Omental fat pad (tissue), 4 donors: ENCODE results near the gene XPR1. TPM values are rescaled to one million over a fixed set of nuclear protein-coding genes. Genes with fewer than 3 reads are reported as not detected.
"Not testable (repeated sequence)": the region's sequence is repeated elsewhere in the genome, so short reads cannot be mapped to it uniquely, and the experiment has no call there.

Experiments used
- ATAC-seq: fragments of 150-250 bp; one replicate; pipeline ENCODE4 v1.9.1; 2016; ENCODE audit warnings: mild to moderate bottlenecking, moderate library complexity; ENCODE audit not compliant: low FRiP score
- DNase-seq: peaks from one replicate; pipeline ENCODE4 v3.0.0-alpha.2; 2019; ENCODE audit warnings: low spot score
- total RNA-seq, 4 donors: library from RNA; depleted of rRNA; stranded (reverse); fragments of >200 nt; gene quantifications; one replicate each; pipeline ENCODE4 v1.1.0, GENCODE V29; 2016
- TF ChIP-seq, protein P1 (sequence below), 3 donors: fragments of 450-650 bp; IDR thresholded peaks; one replicate each; pipeline ENCODE4 v1.5.1; 2016 to 2017; ENCODE audit warnings: antibody characterized with exemption in 3 of 3, mild to moderate bottlenecking in 3 of 3, moderate library complexity in 2 of 3

The XPR1 gene
- total RNA-seq, 4 donors from 2014 or later: 18.2 to 24.7 (median 20.0) TPM

DNA sequence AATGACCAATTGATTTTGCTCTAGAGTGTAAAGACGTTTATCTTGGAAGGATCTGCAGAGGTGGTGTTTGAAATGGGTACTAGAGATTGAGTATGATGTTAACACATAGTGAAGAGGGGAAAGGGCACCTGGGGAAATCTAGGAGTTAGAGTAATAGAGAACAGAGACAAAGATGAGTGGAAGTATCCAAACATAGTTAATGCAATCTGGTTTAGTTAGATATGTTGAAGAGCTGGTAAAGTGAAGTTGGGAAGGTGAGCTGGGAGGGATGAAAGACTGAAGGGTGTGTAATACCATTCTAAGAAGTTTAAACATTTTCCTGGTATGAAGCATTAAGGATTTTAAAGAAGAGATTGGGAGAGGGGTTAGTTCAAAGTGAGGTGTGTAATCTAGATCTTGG, 11.0 kb downstream of the XPR1 start:
- TF ChIP-seq, protein P1, sequence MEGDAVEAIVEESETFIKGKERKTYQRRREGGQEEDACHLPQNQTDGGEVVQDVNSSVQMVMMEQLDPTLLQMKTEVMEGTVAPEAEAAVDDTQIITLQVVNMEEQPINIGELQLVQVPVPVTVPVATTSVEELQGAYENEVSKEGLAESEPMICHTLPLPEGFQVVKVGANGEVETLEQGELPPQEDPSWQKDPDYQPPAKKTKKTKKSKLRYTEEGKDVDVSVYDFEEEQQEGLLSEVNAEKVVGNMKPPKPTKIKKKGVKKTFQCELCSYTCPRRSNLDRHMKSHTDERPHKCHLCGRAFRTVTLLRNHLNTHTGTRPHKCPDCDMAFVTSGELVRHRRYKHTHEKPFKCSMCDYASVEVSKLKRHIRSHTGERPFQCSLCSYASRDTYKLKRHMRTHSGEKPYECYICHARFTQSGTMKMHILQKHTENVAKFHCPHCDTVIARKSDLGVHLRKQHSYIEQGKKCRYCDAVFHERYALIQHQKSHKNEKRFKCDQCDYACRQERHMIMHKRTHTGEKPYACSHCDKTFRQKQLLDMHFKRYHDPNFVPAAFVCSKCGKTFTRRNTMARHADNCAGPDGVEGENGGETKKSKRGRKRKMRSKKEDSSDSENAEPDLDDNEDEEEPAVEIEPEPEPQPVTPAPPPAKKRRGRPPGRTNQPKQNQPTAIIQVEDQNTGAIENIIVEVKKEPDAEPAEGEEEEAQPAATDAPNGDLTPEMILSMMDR (IDR thresholded peaks at IDR 0.05): no peak
- DNase-seq (no peak), ATAC-seq (no peak)

DNA sequence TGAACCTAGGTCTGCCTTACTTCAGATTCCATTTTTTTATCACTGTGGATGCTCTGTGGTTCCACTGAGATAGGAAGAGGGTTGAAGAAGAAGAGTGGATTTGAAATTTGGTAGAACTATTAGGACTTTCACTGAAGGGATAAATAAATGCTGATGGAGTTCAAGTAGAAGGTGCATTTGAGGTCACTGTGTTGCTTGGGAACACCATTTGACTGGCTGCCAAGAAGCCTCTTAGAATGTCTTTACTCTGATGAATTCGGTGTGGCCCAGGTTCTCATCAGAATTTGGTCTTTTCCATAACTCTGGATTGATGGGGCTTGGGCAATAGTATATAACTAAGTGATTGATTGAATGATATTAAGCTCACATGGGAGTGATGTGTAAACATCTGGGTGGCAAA, 11.9 kb downstream of the XPR1 start:
- no peak for ATAC-seq
- TF ChIP-seq, protein P1 (IDR thresholded peaks at IDR 0.05): no peak
- DNase-seq: no peak

DNA sequence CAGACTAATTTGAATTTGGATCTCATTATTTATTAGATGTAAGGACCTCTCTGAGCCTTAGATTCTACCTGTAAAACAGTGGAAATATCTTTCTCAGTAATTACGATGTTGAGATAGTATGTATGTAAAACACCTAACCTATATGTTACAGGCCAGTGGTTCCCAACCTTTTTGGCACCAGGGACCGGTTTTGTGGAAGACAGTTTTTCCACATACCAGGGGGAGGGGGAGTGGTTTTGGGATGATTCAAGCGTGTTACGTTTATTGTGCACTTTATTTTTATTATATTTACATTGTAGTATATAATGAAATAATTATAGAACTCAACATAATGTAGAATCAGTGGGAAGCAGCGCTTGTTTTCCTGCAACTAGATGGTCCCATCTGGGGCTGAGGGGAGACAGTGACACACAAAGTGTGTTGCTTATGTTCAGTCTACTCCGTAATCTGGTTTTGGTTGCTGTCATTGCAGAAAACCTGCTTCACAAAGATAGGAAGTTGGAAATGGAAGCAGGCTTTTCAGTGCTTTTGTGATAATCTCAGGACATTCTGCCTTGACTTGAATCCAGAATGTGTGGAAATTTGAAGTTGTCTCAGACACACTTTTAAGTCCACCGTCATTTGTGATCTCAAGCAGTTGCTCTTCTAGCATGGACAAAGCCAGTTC, 12.8 kb downstream of the XPR1 start:
- DNase-seq (no peak), ATAC-seq (no peak)
- TF ChIP-seq, protein P1 (IDR thresholded peaks at IDR 0.05): no peak

DNA sequence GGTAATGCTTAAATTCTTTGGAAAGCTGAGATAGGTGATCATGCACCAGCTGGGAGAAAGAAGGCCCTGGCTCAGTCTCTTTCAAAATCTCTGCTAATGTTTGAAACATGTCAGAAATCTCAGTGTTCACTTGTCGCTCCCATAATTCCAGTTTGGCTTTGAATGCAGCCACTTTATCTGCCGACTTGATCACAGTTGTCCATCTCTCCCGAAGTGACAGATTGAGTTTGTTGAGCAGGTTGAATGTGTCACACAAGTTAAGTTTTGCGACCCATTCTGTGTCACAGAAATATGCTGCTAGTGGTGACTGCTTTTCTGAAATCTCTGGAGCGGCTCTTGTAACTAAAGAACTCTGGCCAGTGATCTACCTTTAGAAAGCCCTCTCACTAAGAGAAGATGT, 13.4 kb downstream of the XPR1 start:
- DNase-seq, ATAC-seq: not testable (repeated sequence)

DNA sequence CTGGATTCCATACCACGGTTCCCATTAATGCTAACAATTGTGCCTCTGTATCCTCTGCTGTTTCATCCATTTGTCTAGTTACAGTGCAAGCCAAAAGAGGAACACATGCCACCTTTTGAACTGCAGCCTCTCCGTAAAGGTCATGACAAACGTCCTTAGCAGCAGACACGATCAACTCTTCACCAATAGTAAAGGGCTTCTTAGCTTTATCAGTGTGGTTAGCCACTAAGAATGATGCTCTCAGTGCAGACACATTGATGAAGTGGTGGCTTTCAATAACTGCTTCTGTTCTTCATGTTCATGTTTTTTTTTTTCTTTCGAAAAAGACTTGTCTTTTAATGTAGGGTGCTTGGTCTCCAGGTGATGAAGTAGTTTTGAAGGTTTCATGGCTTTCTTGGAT, 14.3 kb downstream of the XPR1 start:
- no peak for DNase-seq
- no peak for ATAC-seq
- TF ChIP-seq, protein P1 (IDR thresholded peaks at IDR 0.05): no peak

DNA sequence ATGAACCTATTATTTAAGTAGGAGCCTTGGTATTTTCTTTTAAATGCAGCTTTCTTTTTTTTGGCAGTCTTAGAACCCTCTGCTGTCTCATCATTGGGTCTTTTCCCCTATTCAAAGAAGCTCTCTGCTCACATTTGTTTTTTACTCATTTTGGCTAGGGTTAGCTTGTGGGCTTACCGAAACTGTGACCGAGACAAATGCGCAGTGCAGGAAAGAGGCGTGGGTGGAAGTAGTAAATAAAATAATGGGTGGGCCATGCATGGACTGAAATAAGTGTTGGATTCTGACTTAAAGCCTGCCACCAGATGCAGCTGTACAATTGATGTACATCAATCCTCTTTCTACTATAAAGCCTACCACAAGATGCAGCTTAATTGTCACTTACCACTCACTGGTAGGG, 14.7 kb downstream of the XPR1 start:
- ATAC-seq (no peak), DNase-seq (no peak)
- TF ChIP-seq, protein P1 (IDR thresholded peaks at IDR 0.05): no peak

DNA sequence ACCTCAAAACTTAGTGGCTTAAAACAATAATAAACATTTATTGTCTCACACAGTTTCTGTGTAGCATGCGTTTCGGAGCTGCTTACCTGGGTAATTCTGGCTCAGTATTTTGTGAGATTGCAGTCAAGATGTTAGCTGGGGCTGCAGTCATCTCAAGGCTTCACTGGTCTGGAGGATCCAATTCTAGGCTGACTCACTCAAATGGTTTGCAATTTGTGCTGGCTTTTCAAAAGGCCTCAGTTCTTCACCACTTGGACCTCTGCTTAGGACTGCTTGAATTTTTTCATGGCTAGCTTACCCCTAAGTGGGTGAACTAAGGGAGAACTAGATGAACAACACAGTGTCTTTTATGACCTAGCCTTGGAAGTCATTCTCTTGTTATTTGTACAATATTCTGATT, 21.0 kb downstream of the XPR1 start:
- TF ChIP-seq, protein P1 (IDR thresholded peaks at IDR 0.05): no peak
- DNase-seq (no peak), ATAC-seq (no peak)
